Vagina (tissue), 2 donors: ENCODE measurements around the gene RUFY1.

Source experiments
- CTCF ChIP-seq, 3 experiments: fragments of 450-650 bp in 2 of 3; fragments of 200-600 bp in 1 of 3; sonication (generic) in 1 of 3; IDR thresholded peaks; one replicate each; pipeline ENCODE4 v1.5.1; 2017 to 2019; ENCODE audit warnings: antibody characterized with exemption in 3 of 3, mild to moderate bottlenecking in 2 of 3, moderate library complexity in 2 of 3
- POLR2A ChIP-seq, 2 donors: fragments of 450-650 bp; IDR thresholded peaks; one replicate each; pipeline ENCODE4 v1.6.1; 2017; ENCODE audit warnings: antibody characterized with exemption in 2 of 2, mild to moderate bottlenecking in 2 of 2, moderate library complexity in 2 of 2

DNA sequence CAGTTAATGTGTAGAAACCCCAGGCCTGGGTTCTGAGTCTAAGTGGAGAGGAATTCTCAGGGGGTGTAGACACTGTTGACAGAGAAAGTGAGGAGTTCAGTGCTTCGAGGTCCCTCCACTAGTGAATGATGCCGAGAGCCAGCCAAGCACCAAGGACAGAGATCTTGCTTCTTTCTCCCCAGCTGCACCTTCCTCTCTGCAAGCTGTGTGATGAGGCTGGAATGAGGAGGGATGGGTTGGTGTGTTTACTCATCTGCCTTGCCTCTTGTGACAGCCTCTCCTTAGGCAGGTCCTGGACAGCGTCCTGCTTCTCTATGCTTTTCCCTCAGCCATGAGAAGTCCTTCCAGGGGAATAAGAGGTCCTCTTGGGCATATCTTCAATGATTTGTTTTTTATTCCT, 37.8 kb downstream of the RUFY1 start:
- TF ChIP-seq CTCF (IDR thresholded peaks at IDR 0.05) (no peak), POLR2A (IDR thresholded peaks at IDR 0.05) (no peak)
